Measurements from ENCODE around the gene SLC25A40.

The SLC25A40 gene

DNA sequence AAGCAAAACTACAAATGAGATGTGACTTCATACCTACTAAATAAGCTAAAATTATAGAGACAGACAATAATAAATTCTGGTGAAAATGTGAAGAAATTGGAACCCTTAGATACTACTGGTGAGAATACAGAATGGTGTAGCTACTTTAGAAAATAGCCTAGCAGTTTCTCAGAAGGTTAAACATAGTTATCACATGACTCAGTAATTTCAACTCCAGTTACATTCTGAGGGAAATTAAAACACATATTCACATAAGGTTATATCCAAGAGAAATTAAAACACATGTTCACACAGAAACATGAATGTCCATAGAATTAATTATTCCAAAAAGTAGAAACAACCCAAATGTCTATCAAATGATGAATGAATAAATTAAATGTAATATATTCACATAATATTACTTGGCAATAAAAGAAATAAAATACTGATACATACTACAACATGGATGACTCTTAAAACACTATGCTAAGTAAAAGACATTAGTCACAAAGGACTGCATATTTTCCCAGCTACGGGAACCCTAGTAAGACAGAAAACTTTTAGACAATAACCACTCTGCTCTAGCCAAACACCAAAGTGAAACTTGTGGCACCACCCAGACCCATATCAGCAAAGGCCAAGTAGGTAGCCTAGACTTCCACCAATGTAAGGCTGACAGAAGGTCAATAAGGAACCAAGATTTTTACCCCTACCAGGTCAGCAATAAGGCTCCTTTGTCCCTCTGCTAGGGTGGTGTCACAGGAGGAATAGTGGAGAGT lies 25.1 kb downstream of the SLC25A40 start:
- no peaks in the 10 kb centered on the region for H3K4me1 ChIP-seq (ENCODE audit: insufficient read depth, low read length)
- no peaks in the 10 kb centered on the region; the same call in 1 of the 2 replicates for H4K20me1 ChIP-seq (ENCODE audit: insufficient read depth, low read length)
- TF ChIP-seq, protein P1, sequence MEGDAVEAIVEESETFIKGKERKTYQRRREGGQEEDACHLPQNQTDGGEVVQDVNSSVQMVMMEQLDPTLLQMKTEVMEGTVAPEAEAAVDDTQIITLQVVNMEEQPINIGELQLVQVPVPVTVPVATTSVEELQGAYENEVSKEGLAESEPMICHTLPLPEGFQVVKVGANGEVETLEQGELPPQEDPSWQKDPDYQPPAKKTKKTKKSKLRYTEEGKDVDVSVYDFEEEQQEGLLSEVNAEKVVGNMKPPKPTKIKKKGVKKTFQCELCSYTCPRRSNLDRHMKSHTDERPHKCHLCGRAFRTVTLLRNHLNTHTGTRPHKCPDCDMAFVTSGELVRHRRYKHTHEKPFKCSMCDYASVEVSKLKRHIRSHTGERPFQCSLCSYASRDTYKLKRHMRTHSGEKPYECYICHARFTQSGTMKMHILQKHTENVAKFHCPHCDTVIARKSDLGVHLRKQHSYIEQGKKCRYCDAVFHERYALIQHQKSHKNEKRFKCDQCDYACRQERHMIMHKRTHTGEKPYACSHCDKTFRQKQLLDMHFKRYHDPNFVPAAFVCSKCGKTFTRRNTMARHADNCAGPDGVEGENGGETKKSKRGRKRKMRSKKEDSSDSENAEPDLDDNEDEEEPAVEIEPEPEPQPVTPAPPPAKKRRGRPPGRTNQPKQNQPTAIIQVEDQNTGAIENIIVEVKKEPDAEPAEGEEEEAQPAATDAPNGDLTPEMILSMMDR (IDR thresholded peaks at IDR 0.05; ENCODE audit: borderline replicate concordance, extremely low read depth, low read length, poor library complexity, severe bottlenecking): no peak
- no peak for TF ChIP-seq EZH2 (IDR thresholded peaks at IDR 0.05; ENCODE audit: borderline replicate concordance, low read depth, low read length, severe bottlenecking)
- no peak overlapping the region for H3K9ac ChIP-seq (ENCODE audit: low read depth, low read length)
- DNase-seq (no peak), ATAC-seq (ENCODE audit: insufficient read depth, low read depth) (no peak)
- peaks cover 79% of the 10 kb centered on the region for H3K36me3 ChIP-seq (ENCODE audit: insufficient read depth, low read length)
- H2AFZ ChIP-seq (ENCODE audit: low read depth, low read length): no peak overlapping the region
- H3K9me3 ChIP-seq (ENCODE audit: insufficient read depth, low read length, severe bottlenecking): no peaks in the 10 kb centered on the region
- no peak overlapping the region for H3K4me2 ChIP-seq (ENCODE audit: insufficient read depth, low read length)
- no peak overlapping the region for H3K4me3 ChIP-seq (ENCODE audit: low read depth in 1 of 2, low read length in 2 of 2)
- no peaks in the 10 kb centered on the region for H3K27me3 ChIP-seq (ENCODE audit: insufficient read depth, low read length, poor library complexity)
- peaks cover 6% of the 10 kb centered on the region for H3K79me2 ChIP-seq (ENCODE audit: insufficient read depth, low read length)
- H3K27ac ChIP-seq (ENCODE audit: low read length): no peak overlapping the region

DNA sequence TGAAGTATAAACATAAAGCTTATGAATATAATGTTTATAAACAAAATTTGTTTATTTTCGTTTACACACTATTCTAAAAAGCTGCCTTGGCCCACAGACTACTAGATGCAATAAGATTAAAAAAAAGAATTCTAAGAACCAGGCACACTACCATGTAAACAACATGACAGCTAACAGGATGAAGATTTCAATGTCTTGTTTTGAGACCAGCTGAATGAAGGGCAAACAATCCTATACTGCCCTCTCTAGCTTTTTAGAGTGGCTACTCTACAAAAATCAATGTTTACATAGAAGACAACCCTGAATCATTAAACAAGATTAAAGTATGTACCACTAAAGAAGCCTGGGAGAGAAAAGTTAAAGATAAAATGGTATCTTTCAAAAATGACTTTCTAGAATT lies 38.6 kb downstream of the SLC25A40 start:
- no peak for ATAC-seq (ENCODE audit: insufficient read depth, low read depth)
- TF ChIP-seq, protein P1 (IDR thresholded peaks at IDR 0.05; ENCODE audit: borderline replicate concordance, extremely low read depth, low read length, poor library complexity, severe bottlenecking): no peak
- no peak for TF ChIP-seq EZH2 (IDR thresholded peaks at IDR 0.05; ENCODE audit: borderline replicate concordance, low read depth, low read length, severe bottlenecking)
- Histone ChIP-seq H2AFZ (ENCODE audit: low read depth, low read length) (no peak overlapping the region), H3K79me2 (ENCODE audit: insufficient read depth, low read length) (no peaks in the 10 kb centered on the region), H3K27me3 (ENCODE audit: insufficient read depth, low read length, poor library complexity) (no peaks in the 10 kb centered on the region), H3K9ac (ENCODE audit: low read depth, low read length) (no peak overlapping the region), H3K36me3 (ENCODE audit: insufficient read depth, low read length) (peaks cover 40% of the 10 kb centered on the region), H3K4me2 (ENCODE audit: insufficient read depth, low read length) (no peak overlapping the region), H3K9me3 (ENCODE audit: insufficient read depth, low read length, severe bottlenecking) (no peaks in the 10 kb centered on the region), H3K4me3 (ENCODE audit: low read depth in 1 of 2, low read length in 2 of 2) (no peak overlapping the region), H4K20me1 (ENCODE audit: insufficient read depth, low read length) (no peaks in the 10 kb centered on the region), H3K27ac (ENCODE audit: low read length) (no peak overlapping the region), H3K4me1 (ENCODE audit: insufficient read depth, low read length) (no peaks in the 10 kb centered on the region)
- DNase-seq: no peak

DNA sequence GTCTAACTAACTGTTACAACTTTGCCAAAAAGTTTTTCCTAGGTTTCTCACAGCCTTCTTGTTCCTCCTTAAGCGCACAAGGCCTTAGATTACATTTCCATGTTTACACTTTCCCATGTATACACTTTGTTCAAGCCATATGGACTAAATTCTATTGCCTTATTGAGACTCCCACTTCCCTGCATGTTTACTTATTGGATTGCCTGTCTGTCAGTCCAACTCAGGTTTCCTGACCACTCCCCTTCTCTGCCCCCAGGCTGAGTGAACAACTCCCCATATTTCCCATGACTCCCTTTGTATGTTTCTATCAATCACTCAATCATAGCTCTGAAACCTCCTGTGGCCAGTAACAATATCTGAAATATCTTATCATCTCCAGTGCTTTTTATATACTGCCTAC lies 43.0 kb downstream of the SLC25A40 start:
- H3K27me3 ChIP-seq (ENCODE audit: insufficient read depth, low read length, poor library complexity): no peaks in the 10 kb centered on the region
- H3K4me1 ChIP-seq (ENCODE audit: insufficient read depth, low read length): no peaks in the 10 kb centered on the region
- TF ChIP-seq, protein P1 (IDR thresholded peaks at IDR 0.05; ENCODE audit: borderline replicate concordance, extremely low read depth, low read length, poor library complexity, severe bottlenecking): no peak
- TF ChIP-seq EZH2 (IDR thresholded peaks at IDR 0.05; ENCODE audit: borderline replicate concordance, low read depth, low read length, severe bottlenecking): no peak
- peaks cover 30% of the 10 kb centered on the region for H3K36me3 ChIP-seq (ENCODE audit: insufficient read depth, low read length)
- no peaks in the 10 kb centered on the region for H3K9me3 ChIP-seq (ENCODE audit: insufficient read depth, low read length, severe bottlenecking)
- no peaks in the 10 kb centered on the region for H3K79me2 ChIP-seq (ENCODE audit: insufficient read depth, low read length)
- H3K4me2 ChIP-seq (ENCODE audit: insufficient read depth, low read length): no peak overlapping the region
- no peak overlapping the region for H3K9ac ChIP-seq (ENCODE audit: low read depth, low read length)
- DNase-seq: no peak
- no peak overlapping the region for H3K27ac ChIP-seq (ENCODE audit: low read length)
- H3K4me3 ChIP-seq (ENCODE audit: low read depth in 1 of 2, low read length in 2 of 2): no peak overlapping the region
- H2AFZ ChIP-seq (ENCODE audit: low read depth, low read length): no peak overlapping the region
- no peaks in the 10 kb centered on the region for H4K20me1 ChIP-seq (ENCODE audit: insufficient read depth, low read length)
- no peak for ATAC-seq (ENCODE audit: insufficient read depth, low read depth)

Data from DND-41 (cell line).